Skeletal muscle cell (primary cell): ENCODE data around the gene GJD3.

ENCODE experiments used
- DNase-seq: peaks from one replicate; pipeline ENCODE4 v3.0.0-alpha.2; 2010; ENCODE audit warnings: low read depth
- H3K4me3 ChIP-seq: 2 replicates; pipeline ENCODE4 v1.5.1; 2011; ENCODE audit warnings: low read depth, mild to moderate bottlenecking, control low read depth, low read length, moderate library complexity

Gene GJD3

GRCh38 chr17:40354221-40355122 is 10.1 kb downstream of the GJD3 start:
- H3K4me3 ChIP-seq, result no peak overlapping the region
- no peak for DNase-seq

GRCh38 chr17:40352779-40353394 is 11.7 kb downstream of the GJD3 start:
- DNase-seq, result no peak
- H3K4me3 ChIP-seq, result no peak overlapping the region

- no peak for DNase-seq
- H3K4me3 ChIP-seq, result no peak overlapping the region
Measured at GRCh38 chr17:40352237-40352778, 12.2 kb downstream of the GJD3 start.

GRCh38 chr17:40351359-40352236 is 12.9 kb downstream of the GJD3 start:
- DNase-seq, result no peak
- no peak overlapping the region for H3K4me3 ChIP-seq

GRCh38 chr17:40350689-40351358 is 13.7 kb downstream of the GJD3 start:
- DNase-seq, result no peak
- H3K4me3 ChIP-seq, result no peak overlapping the region

GRCh38 chr17:40349895-40350688 is 14.4 kb downstream of the GJD3 start:
- no peak for DNase-seq
- H3K4me3 ChIP-seq, result no peak overlapping the region

GRCh38 chr17:40349477-40349894 is 15.1 kb downstream of the GJD3 start:
- no peak for DNase-seq
- H3K4me3 ChIP-seq, result no peak overlapping the region

GRCh38 chr17:40348562-40349476 is 15.7 kb downstream of the GJD3 start:
- DNase-seq, result no peak
- no peak overlapping the region for H3K4me3 ChIP-seq

- no peak overlapping the region for H3K4me3 ChIP-seq
- no peak for DNase-seq
Measured at GRCh38 chr17:40348136-40348504, 16.4 kb downstream of the GJD3 start.

- peak overlapping the region; percentile 39 for H3K4me3 ChIP-seq
- no peak for DNase-seq
Measured at GRCh38 chr17:40347319-40348135, 17.0 kb downstream of the GJD3 start.

GRCh38 chr17:40346765-40347158 is 17.8 kb downstream of the GJD3 start:
- H3K4me3 ChIP-seq, result peak overlapping the region; percentile 39
- DNase-seq, result no peak

GRCh38 chr17:40345994-40346764 is 18.4 kb downstream of the GJD3 start:
- peak overlapping the region; percentile 57 for H3K4me3 ChIP-seq
- no peak for DNase-seq

- H3K4me3 ChIP-seq, result peak overlapping the region; percentile 57
- DNase-seq, result no peak
Measured at GRCh38 chr17:40345161-40345993, 19.2 kb downstream of the GJD3 start.

GRCh38 chr17:40344421-40345160 is 19.9 kb downstream of the GJD3 start:
- peak overlapping the region; percentile 57 for H3K4me3 ChIP-seq
- DNase-seq, result no peak
